WTC11 (cell line): ENCODE results near the gene IRX1. TPM values are rescaled to one million over a fixed set of nuclear protein-coding genes. Genes with fewer than 3 reads are reported as not detected.
A peak's percentile ranks its signal among the peaks of the same experiment; 100 is the strongest.

Source experiments
- ATAC-seq: fragments of 200-7000 bp; cut with Tn5 transposase; 2 replicates; pipeline ENCODE4 v1.10.0; 2021; ENCODE audit warnings: mild to moderate bottlenecking, moderate library complexity
- CTCF ChIA-PET: fragments of 300-600 bp; sonication (Branson Sonifier 250); formaldehyde crosslinking; loops from one replicate; lab custom pipeline; 2021; ENCODE audit warnings: antibody characterized with exemption; lab: Charles Lee
- POLR2A ChIA-PET: fragments of 350-600 bp; sonication (Branson Sonifier 250); formaldehyde crosslinking; loops from one replicate; lab custom pipeline; 2021; ENCODE audit warnings: antibody characterized with exemption; lab: Charles Lee
- DNase-seq: peaks from one replicate; pipeline ENCODE4 v3.0.0; 2021; ENCODE audit warnings: low spot score
- H3K27ac Mint-ChIP-seq: 2 replicates; pipeline ENCODE4 v1.8.0; 2021; ENCODE audit warnings: mixed read lengths
- H3K27me3 Mint-ChIP-seq: 2 replicates; pipeline ENCODE4 v1.8.0; 2021; ENCODE audit warnings: low read depth, mild to moderate bottlenecking, moderate library complexity, mixed read lengths
- H3K36me3 Mint-ChIP-seq: 2 replicates; pipeline ENCODE4 v1.8.0; 2021; ENCODE audit warnings: mixed read lengths
- H3K4me1 Mint-ChIP-seq: 2 replicates; pipeline ENCODE4 v1.8.0; 2022; ENCODE audit warnings: mixed read lengths
- H3K4me3 Mint-ChIP-seq: 2 replicates; pipeline ENCODE4 v1.8.0; 2021; ENCODE audit warnings: mild to moderate bottlenecking, moderate library complexity, mixed read lengths
- H3K9me3 Mint-ChIP-seq: 2 replicates; pipeline ENCODE4 v1.8.0; 2021; ENCODE audit warnings: mixed read lengths
- ATF1 ChIP-seq: sonication (generic); formaldehyde crosslinking; IDR thresholded peaks from 2 replicates; pipeline ENCODE4 v1.8.1; 2023; ENCODE audit warnings: mild to moderate bottlenecking, moderate library complexity, missing genetic modification reagents
- E2F5 ChIP-seq: sonication (generic); formaldehyde crosslinking; IDR thresholded peaks from 2 replicates; pipeline ENCODE4 v1.8.1; 2022; ENCODE audit warnings: mild to moderate bottlenecking, moderate library complexity, missing genetic modification reagents
- EMX1 ChIP-seq: fragments of 250-450 bp; sonication (Bioruptor Pico); IDR thresholded peaks from 2 replicates; pipeline ENCODE4 v1.8.0; 2021; ENCODE audit warnings: mild to moderate bottlenecking
- FOXK1 ChIP-seq: sonication (generic); formaldehyde crosslinking; IDR thresholded peaks from 2 replicates; pipeline ENCODE4 v1.8.0; 2022; ENCODE audit warnings: mild to moderate bottlenecking, moderate library complexity, missing genetic modification reagents
- GABPB1 ChIP-seq: sonication (generic); formaldehyde crosslinking; IDR thresholded peaks from 2 replicates; pipeline ENCODE4 v1.8.1; 2023; ENCODE audit warnings: mild to moderate bottlenecking, missing genetic modification reagents
- HMGXB4 ChIP-seq: sonication (generic); formaldehyde crosslinking; IDR thresholded peaks from 2 replicates; pipeline ENCODE4 v1.8.1; 2023; ENCODE audit warnings: mild to moderate bottlenecking, moderate library complexity, missing genetic modification reagents
- IRF2 ChIP-seq: sonication (generic); formaldehyde crosslinking; IDR thresholded peaks from 2 replicates; pipeline ENCODE4 v1.8.0; 2022; ENCODE audit warnings: low read depth, missing genetic modification reagents, borderline replicate concordance
- KAT7 ChIP-seq: sonication (generic); formaldehyde crosslinking; IDR thresholded peaks from 2 replicates; pipeline ENCODE4 v1.8.1; 2023; ENCODE audit warnings: missing genetic modification reagents, mild to moderate bottlenecking, borderline replicate concordance
- MYBL2 ChIP-seq: sonication (generic); formaldehyde crosslinking; IDR thresholded peaks from 2 replicates; pipeline ENCODE4 v1.8.1; 2023; ENCODE audit warnings: mild to moderate bottlenecking, moderate library complexity, missing genetic modification reagents
- PRRX2 ChIP-seq: fragments of 250-450 bp; sonication (Bioruptor Pico); IDR thresholded peaks from 2 replicates; pipeline ENCODE4 v1.8.0; 2021; ENCODE audit warnings: mild to moderate bottlenecking
- SMAD4 ChIP-seq: sonication (generic); formaldehyde crosslinking; IDR thresholded peaks from 2 replicates; pipeline ENCODE4 v1.8.0; 2022; ENCODE audit warnings: mild to moderate bottlenecking, missing genetic modification reagents
- ZNF232 ChIP-seq: sonication (generic); formaldehyde crosslinking; IDR thresholded peaks from 2 replicates; pipeline ENCODE4 v1.8.0; 2022; ENCODE audit warnings: mild to moderate bottlenecking, missing genetic modification reagents
- ZNF281 ChIP-seq: sonication (generic); formaldehyde crosslinking; IDR thresholded peaks from 2 replicates; pipeline ENCODE4 v1.8.0; 2023; ENCODE audit warnings: mild to moderate bottlenecking, missing genetic modification reagents
- ZNF396 ChIP-seq: fragments of 250-450 bp; sonication (Bioruptor Pico); IDR thresholded peaks from 2 replicates; pipeline ENCODE4 v1.8.0; 2021; ENCODE audit warnings: mild to moderate bottlenecking, moderate library complexity, borderline replicate concordance
- ZNF671 ChIP-seq: fragments of 250-450 bp; sonication (Bioruptor Pico); IDR thresholded peaks from 2 replicates; pipeline ENCODE4 v1.8.0; 2021; ENCODE audit warnings: mild to moderate bottlenecking
- total RNA-seq: library from RNA; stranded (reverse); gene quantifications from 3 replicates; pipeline ENCODE4 v1.2.3, GENCODE V29; 2021
- TF ChIP-seq, protein P1 (sequence below): sonication (generic); formaldehyde crosslinking; IDR thresholded peaks from 2 replicates; pipeline ENCODE4 v1.8.0; 2023; ENCODE audit warnings: missing genetic modification reagents
- TF ChIP-seq, protein P2 (sequence below): sonication (generic); formaldehyde crosslinking; IDR thresholded peaks from 2 replicates; pipeline ENCODE4 v1.8.1; 2023; ENCODE audit warnings: mild to moderate bottlenecking, missing genetic modification reagents
- TF ChIP-seq, protein P3 (sequence below): sonication (generic); formaldehyde crosslinking; IDR thresholded peaks from 2 replicates; pipeline ENCODE4 v1.8.0; 2022; ENCODE audit warnings: mild to moderate bottlenecking, missing genetic modification reagents
- TF ChIP-seq, protein P4 (sequence below): sonication (generic); formaldehyde crosslinking; IDR thresholded peaks from 2 replicates; pipeline ENCODE4 v1.8.1; 2023; ENCODE audit warnings: mild to moderate bottlenecking, missing genetic modification reagents, moderate library complexity
- TF ChIP-seq, protein P5 (sequence below): sonication (generic); formaldehyde crosslinking; IDR thresholded peaks from 2 replicates; pipeline ENCODE4 v1.8.0; 2022; ENCODE audit warnings: mild to moderate bottlenecking, missing genetic modification reagents

The IRX1 gene
- total RNA-seq, 1 experiment from 2014 or later: 21.0 TPM

GRCh38 chr5:3601061-3601710, 5.6 kb downstream of the IRX1 start:
- Mint-ChIP-seq H3K4me1 (peaks cover 38% of the 10 kb centered on the region), H3K27ac (no peak overlapping the region), H3K36me3 (no peaks in the 10 kb centered on the region; the same call in 1 of the 2 replicates), H3K9me3 (no peaks in the 10 kb centered on the region), H3K27me3 (peaks cover 99% of the 10 kb centered on the region), H3K4me3 (peak overlapping the region; percentile 69)
- no peak for DNase-seq
- CTCF ChIA-PET: interaction anchor here (0.7 to 1.9 kb wide), 4 partner anchors 9 to 796 kb away, joined by 3 to 17 read pairs (median 4); no protein-coding TSS in a partner anchor
- TF ChIP-seq HMGXB4 (CRISPR knock-in tag) (no peak), ZNF396 (no peak)
- TF ChIP-seq, protein P1, sequence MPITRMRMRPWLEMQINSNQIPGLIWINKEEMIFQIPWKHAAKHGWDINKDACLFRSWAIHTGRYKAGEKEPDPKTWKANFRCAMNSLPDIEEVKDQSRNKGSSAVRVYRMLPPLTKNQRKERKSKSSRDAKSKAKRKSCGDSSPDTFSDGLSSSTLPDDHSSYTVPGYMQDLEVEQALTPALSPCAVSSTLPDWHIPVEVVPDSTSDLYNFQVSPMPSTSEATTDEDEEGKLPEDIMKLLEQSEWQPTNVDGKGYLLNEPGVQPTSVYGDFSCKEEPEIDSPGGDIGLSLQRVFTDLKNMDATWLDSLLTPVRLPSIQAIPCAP: no peak
- POLR2A ChIA-PET: no interaction called here
- no peak for ATAC-seq

- ATAC-seq: no peak
- no peaks in the 10 kb centered on the region; the same call in 1 of the 2 replicates for H3K36me3 Mint-ChIP-seq
- ChIA-PET POLR2A (no interaction called here), CTCF (interaction anchor here (0.7 to 2.4 kb wide), 7 partner anchors 10 to 482 kb away, joined by 3 to 25 read pairs (median 4); no protein-coding TSS in a partner anchor)
- peak overlapping the region; percentile 69 for H3K4me3 Mint-ChIP-seq
- H3K27ac Mint-ChIP-seq: 0 out of 2 replicates have a peak overlapping the region, but pooled peaks have one; percentile 35
- H3K27me3 Mint-ChIP-seq: peaks cover 99% of the 10 kb centered on the region
- H3K9me3 Mint-ChIP-seq: no peaks in the 10 kb centered on the region
- TF ChIP-seq KAT7: no peak
- no peak for TF ChIP-seq MYBL2 (CRISPR knock-in tag)
- no peak for TF ChIP-seq FOXK1 (CRISPR knock-in tag)
- no peak for TF ChIP-seq ZNF281 (CRISPR knock-in tag)
- TF ChIP-seq ZNF232 (CRISPR knock-in tag): no peak
- no peak for TF ChIP-seq SMAD4
- TF ChIP-seq, protein P2, sequence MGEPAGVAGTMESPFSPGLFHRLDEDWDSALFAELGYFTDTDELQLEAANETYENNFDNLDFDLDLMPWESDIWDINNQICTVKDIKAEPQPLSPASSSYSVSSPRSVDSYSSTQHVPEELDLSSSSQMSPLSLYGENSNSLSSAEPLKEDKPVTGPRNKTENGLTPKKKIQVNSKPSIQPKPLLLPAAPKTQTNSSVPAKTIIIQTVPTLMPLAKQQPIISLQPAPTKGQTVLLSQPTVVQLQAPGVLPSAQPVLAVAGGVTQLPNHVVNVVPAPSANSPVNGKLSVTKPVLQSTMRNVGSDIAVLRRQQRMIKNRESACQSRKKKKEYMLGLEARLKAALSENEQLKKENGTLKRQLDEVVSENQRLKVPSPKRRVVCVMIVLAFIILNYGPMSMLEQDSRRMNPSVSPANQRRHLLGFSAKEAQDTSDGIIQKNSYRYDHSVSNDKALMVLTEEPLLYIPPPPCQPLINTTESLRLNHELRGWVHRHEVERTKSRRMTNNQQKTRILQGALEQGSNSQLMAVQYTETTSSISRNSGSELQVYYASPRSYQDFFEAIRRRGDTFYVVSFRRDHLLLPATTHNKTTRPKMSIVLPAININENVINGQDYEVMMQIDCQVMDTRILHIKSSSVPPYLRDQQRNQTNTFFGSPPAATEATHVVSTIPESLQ (CRISPR knock-in tag): no peak
- TF ChIP-seq, protein P3, sequence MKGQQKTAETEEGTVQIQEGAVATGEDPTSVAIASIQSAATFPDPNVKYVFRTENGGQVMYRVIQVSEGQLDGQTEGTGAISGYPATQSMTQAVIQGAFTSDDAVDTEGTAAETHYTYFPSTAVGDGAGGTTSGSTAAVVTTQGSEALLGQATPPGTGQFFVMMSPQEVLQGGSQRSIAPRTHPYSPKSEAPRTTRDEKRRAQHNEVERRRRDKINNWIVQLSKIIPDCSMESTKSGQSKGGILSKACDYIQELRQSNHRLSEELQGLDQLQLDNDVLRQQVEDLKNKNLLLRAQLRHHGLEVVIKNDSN (CRISPR knock-in tag): no peak
- TF ChIP-seq, protein P4, sequence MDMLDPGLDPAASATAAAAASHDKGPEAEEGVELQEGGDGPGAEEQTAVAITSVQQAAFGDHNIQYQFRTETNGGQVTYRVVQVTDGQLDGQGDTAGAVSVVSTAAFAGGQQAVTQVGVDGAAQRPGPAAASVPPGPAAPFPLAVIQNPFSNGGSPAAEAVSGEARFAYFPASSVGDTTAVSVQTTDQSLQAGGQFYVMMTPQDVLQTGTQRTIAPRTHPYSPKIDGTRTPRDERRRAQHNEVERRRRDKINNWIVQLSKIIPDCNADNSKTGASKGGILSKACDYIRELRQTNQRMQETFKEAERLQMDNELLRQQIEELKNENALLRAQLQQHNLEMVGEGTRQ (CRISPR knock-in tag): no peak
- no peak for TF ChIP-seq ATF1 (CRISPR knock-in tag)
- no peak for TF ChIP-seq EMX1 (CRISPR knock-in tag)
- no peak for TF ChIP-seq GABPB1 (CRISPR knock-in tag)
- TF ChIP-seq IRF2 (CRISPR knock-in tag): no peak
- TF ChIP-seq PRRX2 (CRISPR knock-in tag): no peak
- TF ChIP-seq, protein P5, sequence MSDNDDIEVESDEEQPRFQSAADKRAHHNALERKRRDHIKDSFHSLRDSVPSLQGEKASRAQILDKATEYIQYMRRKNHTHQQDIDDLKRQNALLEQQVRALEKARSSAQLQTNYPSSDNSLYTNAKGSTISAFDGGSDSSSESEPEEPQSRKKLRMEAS: no peak
- no peak for TF ChIP-seq E2F5
- no peak for TF ChIP-seq ZNF671 (CRISPR knock-in tag)
- H3K4me1 Mint-ChIP-seq: peaks cover 38% of the 10 kb centered on the region
- peak; percentile 42 for DNase-seq
Measured at GRCh38 chr5:3601911-3602782, 6.5 kb downstream of the IRX1 start.
